ENCODE measurements around the gene PDP2.

PDP2 gene

DNA sequence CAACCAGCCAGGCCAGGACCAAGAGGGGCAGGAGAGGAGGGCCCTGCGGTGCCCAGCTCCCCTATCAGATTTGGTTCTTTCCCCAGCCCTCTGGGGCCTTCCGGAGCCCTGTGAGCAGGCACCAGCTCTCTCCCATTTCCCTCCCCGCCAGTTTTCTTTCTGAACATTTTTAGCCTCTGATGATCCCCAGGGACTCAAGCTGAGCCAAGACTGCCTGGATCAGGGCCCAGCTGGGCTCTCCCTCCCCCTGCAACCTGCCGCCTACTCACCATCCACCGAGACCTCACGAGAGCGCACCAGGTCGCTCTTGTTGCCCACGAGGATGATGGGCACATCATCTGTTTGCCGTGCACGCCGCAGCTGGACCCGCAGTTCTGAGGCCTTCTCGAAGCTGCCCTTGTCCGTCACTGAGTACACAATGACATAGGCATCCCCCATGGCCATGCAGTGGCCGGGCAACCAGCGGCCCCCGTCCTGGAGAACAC lies 43.0 kb downstream of the PDP2 start (continued):
- TF ChIP-seq GLIS3 (CRISPR knock-in tag; IDR thresholded peaks at IDR 0.05) (no peak), ARNTL (CRISPR knock-in tag; IDR thresholded peaks at IDR 0.05; ENCODE audit: borderline replicate concordance, low read depth) (no peak), OSR1 (CRISPR knock-in tag; IDR thresholded peaks at IDR 0.05) (no peak), CSDC2 (CRISPR knock-in tag; IDR thresholded peaks at IDR 0.05) (no peak)

DNA sequence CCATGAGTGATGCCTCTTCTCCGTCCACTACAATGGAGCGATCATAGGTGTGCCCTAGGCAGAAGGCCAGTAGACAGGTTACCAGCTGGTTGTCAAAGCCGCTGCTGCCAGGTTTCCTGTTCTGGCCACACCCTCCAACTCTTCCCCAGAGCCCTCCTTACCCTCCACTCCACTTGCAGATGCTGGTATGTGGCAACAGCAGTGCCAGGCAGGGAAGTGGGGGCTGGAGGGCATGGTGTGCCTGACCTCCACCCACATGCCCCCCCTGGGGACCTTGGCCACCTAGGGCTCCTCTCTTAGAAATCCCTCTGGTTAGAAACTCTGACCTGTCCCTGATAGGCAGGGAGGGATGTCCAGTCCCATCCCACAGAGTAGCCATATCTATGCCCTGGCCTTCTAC lies 43.6 kb downstream of the PDP2 start:
- no peak for ATAC-seq
- TF ChIP-seq ZFP3 (CRISPR knock-in tag; IDR thresholded peaks at IDR 0.05) (no peak), ZFP30 (CRISPR knock-in tag; IDR thresholded peaks at IDR 0.05) (no peak), OSR1 (CRISPR knock-in tag; IDR thresholded peaks at IDR 0.05) (no peak), ZNF565 (CRISPR knock-in tag; conservative IDR thresholded peaks at IDR 0.05; ENCODE audit: low read depth) (no peak), ZC3H10 (CRISPR knock-in tag; IDR thresholded peaks at IDR 0.05) (no peak), CSDC2 (CRISPR knock-in tag; IDR thresholded peaks at IDR 0.05) (no peak), RARB (CRISPR knock-in tag; IDR thresholded peaks at IDR 0.05) (no peak), ARNTL (CRISPR knock-in tag; IDR thresholded peaks at IDR 0.05; ENCODE audit: borderline replicate concordance, low read depth) (no peak), SNAI2 (CRISPR knock-in tag; IDR thresholded peaks at IDR 0.05) (no peak), TOX (CRISPR knock-in tag; IDR thresholded peaks at IDR 0.05; ENCODE audit: borderline replicate concordance) (no peak)
- TF ChIP-seq, protein P1, sequence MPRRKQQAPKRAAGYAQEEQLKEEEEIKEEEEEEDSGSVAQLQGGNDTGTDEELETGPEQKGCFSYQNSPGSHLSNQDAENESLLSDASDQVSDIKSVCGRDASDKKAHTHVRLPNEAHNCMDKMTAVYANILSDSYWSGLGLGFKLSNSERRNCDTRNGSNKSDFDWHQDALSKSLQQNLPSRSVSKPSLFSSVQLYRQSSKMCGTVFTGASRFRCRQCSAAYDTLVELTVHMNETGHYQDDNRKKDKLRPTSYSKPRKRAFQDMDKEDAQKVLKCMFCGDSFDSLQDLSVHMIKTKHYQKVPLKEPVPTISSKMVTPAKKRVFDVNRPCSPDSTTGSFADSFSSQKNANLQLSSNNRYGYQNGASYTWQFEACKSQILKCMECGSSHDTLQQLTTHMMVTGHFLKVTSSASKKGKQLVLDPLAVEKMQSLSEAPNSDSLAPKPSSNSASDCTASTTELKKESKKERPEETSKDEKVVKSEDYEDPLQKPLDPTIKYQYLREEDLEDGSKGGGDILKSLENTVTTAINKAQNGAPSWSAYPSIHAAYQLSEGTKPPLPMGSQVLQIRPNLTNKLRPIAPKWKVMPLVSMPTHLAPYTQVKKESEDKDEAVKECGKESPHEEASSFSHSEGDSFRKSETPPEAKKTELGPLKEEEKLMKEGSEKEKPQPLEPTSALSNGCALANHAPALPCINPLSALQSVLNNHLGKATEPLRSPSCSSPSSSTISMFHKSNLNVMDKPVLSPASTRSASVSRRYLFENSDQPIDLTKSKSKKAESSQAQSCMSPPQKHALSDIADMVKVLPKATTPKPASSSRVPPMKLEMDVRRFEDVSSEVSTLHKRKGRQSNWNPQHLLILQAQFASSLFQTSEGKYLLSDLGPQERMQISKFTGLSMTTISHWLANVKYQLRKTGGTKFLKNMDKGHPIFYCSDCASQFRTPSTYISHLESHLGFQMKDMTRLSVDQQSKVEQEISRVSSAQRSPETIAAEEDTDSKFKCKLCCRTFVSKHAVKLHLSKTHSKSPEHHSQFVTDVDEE (CRISPR knock-in tag; IDR thresholded peaks at IDR 0.05): no peak
- TF ChIP-seq, protein P2, sequence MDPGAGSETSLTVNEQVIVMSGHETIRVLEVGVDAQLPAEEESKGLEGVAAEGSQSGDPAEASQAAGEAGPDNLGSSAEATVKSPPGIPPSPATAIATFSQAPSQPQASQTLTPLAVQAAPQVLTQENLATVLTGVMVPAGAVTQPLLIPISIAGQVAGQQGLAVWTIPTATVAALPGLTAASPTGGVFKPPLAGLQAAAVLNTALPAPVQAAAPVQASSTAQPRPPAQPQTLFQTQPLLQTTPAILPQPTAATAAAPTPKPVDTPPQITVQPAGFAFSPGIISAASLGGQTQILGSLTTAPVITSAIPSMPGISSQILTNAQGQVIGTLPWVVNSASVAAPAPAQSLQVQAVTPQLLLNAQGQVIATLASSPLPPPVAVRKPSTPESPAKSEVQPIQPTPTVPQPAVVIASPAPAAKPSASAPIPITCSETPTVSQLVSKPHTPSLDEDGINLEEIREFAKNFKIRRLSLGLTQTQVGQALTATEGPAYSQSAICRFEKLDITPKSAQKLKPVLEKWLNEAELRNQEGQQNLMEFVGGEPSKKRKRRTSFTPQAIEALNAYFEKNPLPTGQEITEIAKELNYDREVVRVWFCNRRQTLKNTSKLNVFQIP (CRISPR knock-in tag; IDR thresholded peaks at IDR 0.05; ENCODE audit: borderline replicate concordance, low read depth): no peak
- TF ChIP-seq, protein P3, sequence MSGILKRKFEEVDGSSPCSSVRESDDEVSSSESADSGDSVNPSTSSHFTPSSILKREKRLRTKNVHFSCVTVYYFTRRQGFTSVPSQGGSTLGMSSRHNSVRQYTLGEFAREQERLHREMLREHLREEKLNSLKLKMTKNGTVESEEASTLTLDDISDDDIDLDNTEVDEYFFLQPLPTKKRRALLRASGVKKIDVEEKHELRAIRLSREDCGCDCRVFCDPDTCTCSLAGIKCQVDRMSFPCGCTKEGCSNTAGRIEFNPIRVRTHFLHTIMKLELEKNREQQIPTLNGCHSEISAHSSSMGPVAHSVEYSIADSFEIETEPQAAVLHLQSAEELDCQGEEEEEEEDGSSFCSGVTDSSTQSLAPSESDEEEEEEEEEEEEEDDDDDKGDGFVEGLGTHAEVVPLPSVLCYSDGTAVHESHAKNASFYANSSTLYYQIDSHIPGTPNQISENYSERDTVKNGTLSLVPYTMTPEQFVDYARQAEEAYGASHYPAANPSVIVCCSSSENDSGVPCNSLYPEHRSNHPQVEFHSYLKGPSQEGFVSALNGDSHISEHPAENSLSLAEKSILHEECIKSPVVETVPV (CRISPR knock-in tag; IDR thresholded peaks at IDR 0.05): no peak

DNA sequence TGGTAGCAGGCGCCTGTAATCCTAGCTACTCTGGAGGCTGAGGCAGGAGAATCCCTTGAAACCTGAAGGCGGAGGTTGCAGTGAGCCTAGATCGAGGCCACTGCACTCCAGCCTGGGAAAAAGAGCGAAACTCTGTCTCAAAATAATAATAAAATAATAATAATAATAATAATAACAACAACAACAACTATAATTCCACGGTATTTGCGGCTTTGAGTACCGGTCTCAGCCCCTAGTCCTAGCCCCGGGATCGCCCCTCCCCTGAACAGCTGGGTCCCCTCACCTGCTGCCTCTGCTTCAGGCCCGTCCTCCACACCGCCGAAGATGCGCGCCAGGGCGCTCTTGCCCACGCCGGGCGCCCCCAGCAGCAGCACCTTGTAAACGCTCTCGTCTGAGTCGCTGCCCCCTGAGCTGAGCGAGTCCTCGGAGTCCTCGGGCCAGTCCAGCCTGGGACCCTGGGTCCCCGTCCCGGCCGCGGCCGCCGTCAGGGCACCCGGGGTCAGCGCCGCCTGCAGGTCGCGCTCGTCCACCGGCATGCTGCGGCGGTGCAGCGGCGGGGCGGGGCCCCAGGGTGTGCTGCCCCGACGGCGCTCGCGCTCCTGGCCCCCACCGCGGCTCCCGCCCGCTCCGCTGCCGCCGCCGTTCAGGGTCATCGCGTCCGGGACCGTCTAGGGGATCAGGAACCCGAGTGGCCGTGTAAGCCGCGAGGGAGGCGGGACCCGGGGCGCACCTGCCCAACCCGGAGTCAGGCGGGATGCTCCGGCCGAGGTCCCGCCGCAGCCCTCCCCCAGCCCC lies 44.4 kb downstream of the PDP2 start:
- TF ChIP-seq ARNTL (CRISPR knock-in tag; IDR thresholded peaks at IDR 0.05; ENCODE audit: borderline replicate concordance, low read depth) (no peak), ZFP30 (CRISPR knock-in tag; IDR thresholded peaks at IDR 0.05) (no peak), ISL1 (CRISPR knock-in tag; IDR thresholded peaks at IDR 0.05) (no peak), SNAI2 (CRISPR knock-in tag; IDR thresholded peaks at IDR 0.05) (no peak), BACH2 (CRISPR knock-in tag; IDR thresholded peaks at IDR 0.05; ENCODE audit: borderline replicate concordance) (no peak), ZNF8 (CRISPR knock-in tag; IDR thresholded peaks at IDR 0.05) (no peak), OSR1 (CRISPR knock-in tag; IDR thresholded peaks at IDR 0.05) (no peak), GLIS3 (CRISPR knock-in tag; IDR thresholded peaks at IDR 0.05) (no peak), ZFP3 (CRISPR knock-in tag; IDR thresholded peaks at IDR 0.05) (no peak), TOX (CRISPR knock-in tag; IDR thresholded peaks at IDR 0.05; ENCODE audit: borderline replicate concordance) (no peak), CSDC2 (CRISPR knock-in tag; IDR thresholded peaks at IDR 0.05) (no peak), ZNF70 (CRISPR knock-in tag; IDR thresholded peaks at IDR 0.05) (no peak), ZNF565 (CRISPR knock-in tag; conservative IDR thresholded peaks at IDR 0.05; ENCODE audit: low read depth) (no peak)
- TF ChIP-seq, protein P2 (CRISPR knock-in tag; IDR thresholded peaks at IDR 0.05; ENCODE audit: borderline replicate concordance, low read depth): no peak
- TF ChIP-seq, protein P4, sequence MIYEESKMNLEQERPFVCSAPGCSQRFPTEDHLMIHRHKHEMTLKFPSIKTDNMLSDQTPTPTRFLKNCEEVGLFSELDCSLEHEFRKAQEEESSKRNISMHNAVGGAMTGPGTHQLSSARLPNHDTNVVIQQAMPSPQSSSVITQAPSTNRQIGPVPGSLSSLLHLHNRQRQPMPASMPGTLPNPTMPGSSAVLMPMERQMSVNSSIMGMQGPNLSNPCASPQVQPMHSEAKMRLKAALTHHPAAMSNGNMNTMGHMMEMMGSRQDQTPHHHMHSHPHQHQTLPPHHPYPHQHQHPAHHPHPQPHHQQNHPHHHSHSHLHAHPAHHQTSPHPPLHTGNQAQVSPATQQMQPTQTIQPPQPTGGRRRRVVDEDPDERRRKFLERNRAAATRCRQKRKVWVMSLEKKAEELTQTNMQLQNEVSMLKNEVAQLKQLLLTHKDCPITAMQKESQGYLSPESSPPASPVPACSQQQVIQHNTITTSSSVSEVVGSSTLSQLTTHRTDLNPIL (CRISPR knock-in tag; IDR thresholded peaks at IDR 0.05; ENCODE audit: low read depth): no peak
- ATAC-seq: peak; percentile 45

All from SK-N-SH treated with all-trans-retinoic acid at 6 μM for 48 hours (cell line).